BJ (cell line): ENCODE results near the gene MYO1D. TPM values are rescaled to one million over a fixed set of nuclear protein-coding genes. Genes with fewer than 3 reads are reported as not detected.

Source experiments
- CTCF ChIA-PET: fragments of 350-600 bp; formaldehyde crosslinking; extraction: SDS; loops from one replicate; lab custom pipeline; 2021; ENCODE audit warnings: antibody characterized with exemption, inconsistent platforms; lab: Yijun Ruan, JAX
- POLR2A ChIA-PET: fragments of 300-600 bp; sonication (Branson Sonifier 250); formaldehyde crosslinking; extraction: SDS; loops from one replicate; lab custom pipeline; 2021; ENCODE audit warnings: antibody characterized with exemption; lab: Charles Lee
- DNase-seq: peaks from one replicate; pipeline ENCODE4 v3.0.0-alpha.2; 2011; ENCODE audit warnings: low read depth
- H3K27me3 ChIP-seq: 2 replicates; pipeline ENCODE4 v1.6.0; 2011; ENCODE audit warnings: low read length; ENCODE audit not compliant: control insufficient read depth, insufficient read depth
- H3K36me3 ChIP-seq: 2 replicates; pipeline ENCODE4 v1.5.1; 2011; ENCODE audit warnings: low read length; ENCODE audit not compliant: control insufficient read depth, insufficient read depth
- H3K4me3 ChIP-seq: 2 replicates; pipeline ENCODE4 v1.5.1; 2011; ENCODE audit warnings: low read depth, mild to moderate bottlenecking, control low read depth, low read length
- CTCF ChIP-seq: IDR thresholded peaks from 2 replicates; pipeline ENCODE4 v1.5.1; 2011; ENCODE audit warnings: low read depth, mild to moderate bottlenecking, control low read depth, inconsistent platforms, low read length, moderate library complexity; ENCODE audit not compliant: insufficient read depth
- polyA plus RNA-seq: library from polyadenylated mRNA; depleted of rRNA; stranded (reverse); fragments of >200 nt; gene quantifications from 2 replicates; pipeline ENCODE4 v1.2.3, GENCODE V29; 2011

Gene MYO1D
- polyA plus RNA-seq, 1 experiment: 23.6 TPM

DNA sequence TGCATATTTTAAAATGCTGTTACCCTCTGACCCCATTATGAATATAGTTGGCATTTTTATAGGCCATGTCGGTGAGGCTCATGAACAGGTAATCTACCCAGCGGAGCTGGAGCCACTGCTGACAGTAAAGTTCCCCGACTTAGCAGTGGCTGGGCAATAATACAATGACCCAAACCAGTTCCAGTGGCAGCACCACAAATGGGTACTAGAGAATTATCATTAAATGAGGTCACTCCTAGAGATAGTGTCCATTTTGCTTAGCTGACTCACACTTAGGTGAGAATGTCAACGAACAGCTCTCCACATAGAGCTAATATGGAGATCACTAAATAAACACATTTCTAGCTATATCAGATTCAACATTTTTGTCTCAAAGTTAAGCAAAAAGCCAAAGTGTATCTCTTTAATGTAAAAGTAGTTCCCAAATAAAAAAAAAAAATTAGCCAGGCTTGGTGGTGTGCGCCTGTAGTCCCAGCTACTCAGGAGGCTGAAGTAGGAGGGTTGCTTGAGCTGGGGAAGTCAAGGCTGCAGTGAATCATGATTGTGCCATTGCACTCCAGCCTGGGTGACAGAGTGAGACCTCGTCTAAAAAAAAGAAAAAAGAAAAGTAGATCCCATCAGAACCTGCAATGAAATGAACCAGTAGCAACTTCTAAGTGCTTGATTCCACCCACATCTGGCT is 7.4 kb downstream of the MYO1D start:
- POLR2A ChIA-PET: no interaction called here
- Histone ChIP-seq H3K27me3 (no peaks in the 10 kb centered on the region; the same call in 1 of the 2 replicates), H3K4me3 (no peak overlapping the region), H3K36me3 (no peaks in the 10 kb centered on the region)
- CTCF ChIA-PET: interaction anchor here (0.7 to 3.2 kb wide), 3 partner anchors 7 to 408 kb away, joined by 3 to 12 read pairs (median 4); partner anchors contain the start of gene MYO1D
- no peak for DNase-seq
- TF ChIP-seq CTCF: no peak

DNA sequence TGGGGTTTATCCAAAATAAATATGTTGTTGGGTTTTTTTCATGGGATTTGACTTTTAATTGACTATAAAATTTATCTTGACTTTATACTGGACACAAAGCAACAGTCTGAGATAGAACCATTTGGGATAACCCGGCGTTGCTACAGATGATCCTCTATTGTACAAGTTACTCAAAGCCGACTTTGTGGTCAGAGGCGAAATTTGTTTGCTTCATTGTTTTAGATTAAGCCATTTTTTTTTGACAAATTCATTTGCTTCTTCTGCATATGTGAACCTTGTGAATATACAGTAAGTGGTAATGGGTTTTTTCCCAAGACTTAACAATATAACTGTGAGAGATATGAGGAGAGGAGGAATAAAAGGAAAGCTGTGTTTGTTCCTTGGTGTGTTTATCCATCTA is 11.8 kb downstream of the MYO1D start:
- DNase-seq: no peak
- TF ChIP-seq CTCF: no peak
- Histone ChIP-seq H3K36me3 (no peaks in the 10 kb centered on the region), H3K4me3 (no peak overlapping the region), H3K27me3 (no peaks in the 10 kb centered on the region)
- POLR2A ChIA-PET: no interaction called here
- CTCF ChIA-PET: interaction anchor here (5.6 kb wide), 1 partner anchor 12 kb away, joined by 29 read pairs; the partner anchor contains the start of gene MYO1D

DNA sequence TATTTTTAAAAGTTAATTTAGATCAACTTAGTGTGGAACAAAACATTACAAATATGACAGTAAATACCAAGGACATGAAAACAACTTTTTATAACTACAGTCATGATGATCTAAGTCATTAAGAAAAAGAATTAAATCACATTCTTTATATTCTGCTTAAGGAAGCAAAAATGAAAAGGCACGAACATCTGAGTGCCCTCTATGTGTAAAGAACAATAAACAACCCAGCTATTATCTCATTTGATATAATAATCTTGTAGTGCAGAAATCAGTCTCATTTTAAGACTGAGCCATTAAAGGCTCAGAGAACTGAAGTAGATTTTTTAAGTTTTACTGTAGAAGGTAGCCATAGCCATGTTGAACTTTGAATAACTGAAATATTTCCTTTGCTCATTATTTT is 13.4 kb downstream of the MYO1D start:
- no peak for DNase-seq
- no peak overlapping the region for H3K4me3 ChIP-seq
- no peak for TF ChIP-seq CTCF
- CTCF ChIA-PET: interaction anchor here (5.6 kb wide), 1 partner anchor 13 kb away, joined by 29 read pairs; the partner anchor contains the start of gene MYO1D
- H3K36me3 ChIP-seq: no peaks in the 10 kb centered on the region
- no peaks in the 10 kb centered on the region for H3K27me3 ChIP-seq
- POLR2A ChIA-PET: no interaction called here

DNA sequence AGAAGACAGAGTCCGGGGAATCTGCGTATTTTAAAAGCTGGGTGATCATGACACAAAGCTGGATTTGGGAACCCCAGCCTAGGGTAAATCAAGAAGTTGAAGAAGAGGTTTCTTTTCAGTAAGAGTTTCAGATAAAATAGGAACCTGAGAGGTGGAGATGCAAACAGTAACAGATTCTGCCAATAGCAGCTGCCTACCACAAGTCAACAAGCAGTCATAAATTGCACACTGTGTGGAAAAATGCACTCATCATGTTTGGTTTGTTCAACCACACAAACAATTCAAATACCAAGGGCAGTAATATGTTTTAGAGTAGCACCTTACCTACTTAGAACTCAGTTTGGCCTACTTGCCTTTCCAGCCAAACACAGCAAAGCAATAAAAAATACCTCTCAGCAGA is 14.0 kb downstream of the MYO1D start:
- no peak for DNase-seq
- TF ChIP-seq CTCF: no peak
- POLR2A ChIA-PET: no interaction called here
- no peaks in the 10 kb centered on the region for H3K36me3 ChIP-seq
- H3K4me3 ChIP-seq: no peak overlapping the region
- CTCF ChIA-PET: interaction anchor here (5.6 kb wide), 1 partner anchor 14 kb away, joined by 29 read pairs; the partner anchor contains the start of gene MYO1D
- no peaks in the 10 kb centered on the region for H3K27me3 ChIP-seq

DNA sequence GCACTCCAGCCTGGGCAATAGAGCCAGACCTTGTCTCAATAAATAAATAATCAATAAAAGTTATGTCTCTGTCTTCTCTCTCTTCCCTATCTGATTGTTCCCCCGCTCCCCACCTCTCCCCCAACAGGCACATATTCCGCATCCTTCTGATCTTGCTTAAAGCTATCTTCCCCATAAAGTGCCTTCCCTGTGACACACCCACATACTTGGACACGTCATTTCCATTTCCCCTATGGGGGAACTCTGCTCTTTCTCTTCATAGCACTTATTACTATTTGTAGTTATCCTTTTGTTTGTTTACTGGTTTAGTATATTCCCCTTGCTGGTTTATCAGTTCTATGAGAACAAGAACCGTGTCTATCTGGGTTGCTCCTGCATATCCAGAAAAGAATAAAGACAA is 14.9 kb downstream of the MYO1D start:
- POLR2A ChIA-PET: no interaction called here
- H3K27me3 ChIP-seq: no peaks in the 10 kb centered on the region
- no peak for TF ChIP-seq CTCF
- DNase-seq: no peak
- CTCF ChIA-PET: interaction anchor here (5.6 kb wide), 1 partner anchor 15 kb away, joined by 29 read pairs; the partner anchor contains the start of gene MYO1D
- no peaks in the 10 kb centered on the region for H3K36me3 ChIP-seq
- H3K4me3 ChIP-seq: no peak overlapping the region
